PC-9 (cell line): ENCODE data around the gene MYO1E. TPM values are rescaled to one million over a fixed set of nuclear protein-coding genes. Genes with fewer than 3 reads are reported as not detected.

Source experiments
- BruUV-seq: library from RNA; stranded (reverse); fragments of 400-500 nt; replicated peaks from 2 replicates; lab custom pipeline; 2021; lab: Mats Ljungman, UMichigan
- CTCF ChIA-PET: fragments of 300-600 bp; sonication (Branson Sonifier 250); formaldehyde crosslinking; loops from one replicate; lab custom pipeline; 2022; ENCODE audit warnings: antibody characterized with exemption; lab: Charles Lee
- POLR2A ChIA-PET: fragments of 300-600 bp; sonication (Branson Sonifier 250); formaldehyde crosslinking; loops from one replicate; lab custom pipeline; 2022; ENCODE audit warnings: antibody characterized with exemption; ENCODE audit not compliant: unreplicated experiment; lab: Charles Lee
- DNase-seq, 2 experiments: peaks; one replicate each; pipeline versions ENCODE4 v3.0.0 to v3.0.0-alpha.2; 2015 to 2022; ENCODE audit warnings: mixed read lengths in 1 of 2
- H2AFZ ChIP-seq: fragments of 200-600 bp; sonication (generic); 2 replicates; pipeline ENCODE4 v1.8.1; 2017; ENCODE audit warnings: antibody characterized with exemption
- H3F3A ChIP-seq: fragments of 200-600 bp; sonication (generic); 2 replicates; pipeline ENCODE4 v1.8.1; 2017; ENCODE audit warnings: antibody characterized with exemption, mild to moderate bottlenecking, low read depth; ENCODE audit not compliant: insufficient read depth
- H3K27ac ChIP-seq: fragments of 200-600 bp; sonication (generic); 2 replicates; pipeline ENCODE4 v1.6.1; 2016; ENCODE audit warnings: mixed run types
- H3K27me3 ChIP-seq: fragments of 200-600 bp; sonication (generic); 2 replicates; pipeline ENCODE4 v1.6.1; 2016; ENCODE audit warnings: low read depth, mixed run types; ENCODE audit not compliant: insufficient read depth
- H3K36me3 ChIP-seq: fragments of 200-600 bp; sonication (generic); 2 replicates; pipeline ENCODE4 v1.6.1; 2016; ENCODE audit warnings: low read depth, mixed run types
- H3K4me1 ChIP-seq: fragments of 200-600 bp; sonication (generic); replicated peaks from 2 replicates; pipeline ENCODE4 v1.6.1; 2016; ENCODE audit warnings: mixed run types; ENCODE audit not compliant: insufficient read depth
- H3K4me2 ChIP-seq: fragments of 200-600 bp; sonication (generic); 2 replicates; pipeline ENCODE4 v1.6.1; 2017; ENCODE audit warnings: mixed run types
- H3K4me3 ChIP-seq: fragments of 200-600 bp; sonication (generic); 2 replicates; pipeline ENCODE4 v1.6.1; 2016; ENCODE audit warnings: mixed run types
- H3K79me2 ChIP-seq: fragments of 200-600 bp; sonication (generic); 2 replicates; pipeline ENCODE4 v1.6.1; 2017; ENCODE audit warnings: low read depth, mixed run types
- H3K9me2 ChIP-seq: fragments of 200-600 bp; sonication (generic); 2 replicates; pipeline ENCODE4 v1.8.1; 2017; ENCODE audit warnings: mild to moderate bottlenecking; ENCODE audit not compliant: insufficient read depth
- H3K9me3 ChIP-seq: fragments of 200-600 bp; sonication (generic); 2 replicates; pipeline ENCODE4 v1.8.1; 2016; ENCODE audit warnings: low read depth; ENCODE audit not compliant: insufficient read depth
- H4K20me1 ChIP-seq: fragments of 200-600 bp; sonication (generic); 2 replicates; pipeline ENCODE4 v1.8.1; 2017; ENCODE audit not compliant: insufficient read depth
- CTCF ChIP-seq: fragments of 200-600 bp; sonication (generic); conservative IDR thresholded peaks from 2 replicates; pipeline ENCODE4 v1.6.1; 2017; ENCODE audit warnings: mixed run types, antibody characterized with exemption, mild to moderate bottlenecking, moderate library complexity
- EZH2 ChIP-seq: fragments of 200-600 bp; sonication (generic); IDR thresholded peaks from 2 replicates; pipeline ENCODE4 v1.8.0; 2017; ENCODE audit warnings: antibody characterized with exemption, low read depth
- intact Hi-C: fragments of 100-400 bp; cut with micrococcal nuclease; formaldehyde crosslinking; loops from one replicate; pipeline ENCODE4 v1.10.0; 2022; ENCODE audit not compliant: unreplicated experiment
- total RNA-seq: library from RNA; stranded (reverse); gene quantifications from 2 replicates; pipeline ENCODE4 v1.2.3, GENCODE V29; 2021

MYO1E gene
- total RNA-seq, 1 experiment from 2014 or later: 156 TPM

- H3K27ac ChIP-seq: no peak overlapping the region
- H3F3A ChIP-seq: peaks cover 56% of the 10 kb centered on the region
- no peak overlapping the region for H3K4me3 ChIP-seq
- ChIA-PET POLR2A (no interaction called here), CTCF (no interaction called here)
- BruUV-seq: no TSS peak
- peaks cover 29% of the 10 kb centered on the region for H3K4me1 ChIP-seq
- no peaks in the 10 kb centered on the region; the same call in 1 of the 2 replicates for H3K79me2 ChIP-seq
- no peaks in the 10 kb centered on the region for H3K9me3 ChIP-seq
- H3K4me2 ChIP-seq: no peak overlapping the region
- peaks cover 8% of the 10 kb centered on the region for H3K36me3 ChIP-seq
- no peaks in the 10 kb centered on the region for H3K27me3 ChIP-seq
- DNase-seq: no peak
- no peaks in the 10 kb centered on the region for H3K9me2 ChIP-seq
- H2AFZ ChIP-seq: no peak overlapping the region
- TF ChIP-seq CTCF (no peak), EZH2 (no peak)
- intact Hi-C loops: loop anchor here (5.0 kb wide), 1 partner anchor 104 kb away; no protein-coding TSS in a partner anchor
- no peaks in the 10 kb centered on the region for H4K20me1 ChIP-seq
Measured at GRCh38 chr15:59173194-59173593, 199.5 kb downstream of the MYO1E start.

GRCh38 chr15:59172289-59172901 lies 200.3 kb downstream of the MYO1E start:
- DNase-seq: no peak
- Histone ChIP-seq H3K4me2 (no peak overlapping the region), H3K4me1 (peaks cover 29% of the 10 kb centered on the region), H2AFZ (no peak overlapping the region), H3K9me2 (no peaks in the 10 kb centered on the region), H3K27ac (no peak overlapping the region), H3F3A (peaks cover 52% of the 10 kb centered on the region), H4K20me1 (no peaks in the 10 kb centered on the region), H3K4me3 (no peak overlapping the region), H3K9me3 (no peaks in the 10 kb centered on the region), H3K36me3 (peaks cover 8% of the 10 kb centered on the region), H3K79me2 (no peaks in the 10 kb centered on the region; the same call in 1 of the 2 replicates), H3K27me3 (no peaks in the 10 kb centered on the region)
- intact Hi-C loops: loop anchor here (5.0 kb wide), 1 partner anchor 105 kb away; no protein-coding TSS in a partner anchor
- ChIA-PET CTCF (no interaction called here), POLR2A (interaction anchor here (0.7 kb wide), 1 partner anchor 128 kb away, joined by 6 read pairs; no protein-coding TSS in a partner anchor)
- no TSS peak for BruUV-seq
- TF ChIP-seq CTCF: peak; percentile 49
- no peak for TF ChIP-seq EZH2

DNA sequence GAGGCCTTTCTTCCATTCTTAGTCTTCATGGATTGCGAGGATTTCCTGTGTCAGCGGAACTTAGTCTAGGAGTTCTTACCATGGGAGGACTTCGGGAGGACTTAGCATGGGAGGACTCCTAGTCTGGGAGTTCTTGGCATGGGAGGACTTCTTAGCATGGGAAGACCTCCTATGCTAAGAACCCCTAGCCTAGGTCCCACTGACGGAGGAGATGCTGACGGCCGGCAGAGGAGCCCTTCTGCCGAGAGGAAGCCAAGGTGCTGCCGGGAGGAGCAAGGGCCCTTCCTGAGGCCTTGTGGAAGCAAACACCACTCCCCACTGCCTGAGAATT lies 201.6 kb downstream of the MYO1E start:
- Histone ChIP-seq H3K36me3 (peaks cover 8% of the 10 kb centered on the region), H4K20me1 (no peaks in the 10 kb centered on the region), H3K27ac (peak overlapping the region; percentile 71), H3K27me3 (no peaks in the 10 kb centered on the region), H2AFZ (no peak overlapping the region), H3K4me2 (no peak overlapping the region), H3K9me3 (no peaks in the 10 kb centered on the region), H3K9me2 (no peaks in the 10 kb centered on the region), H3K4me3 (no peak overlapping the region), H3K4me1 (peaks cover 28% of the 10 kb centered on the region), H3F3A (peaks cover 46% of the 10 kb centered on the region), H3K79me2 (no peaks in the 10 kb centered on the region; the same call in 1 of the 2 replicates)
- BruUV-seq: no TSS peak
- intact Hi-C loops: loop anchor here (2.0 to 5.0 kb wide), 3 partner anchors 106 to 202 kb away; partner anchors contain the start of gene MYO1E
- DNase-seq: no peak
- TF ChIP-seq EZH2: no peak
- TF ChIP-seq CTCF: no peak
- POLR2A ChIA-PET: no interaction called here
- CTCF ChIA-PET: no interaction called here
